GM12892 (cell line): Measurements from ENCODE around the gene TGFBI.

Source experiments
- POLR2AphosphoS5 ChIP-seq: IDR thresholded peaks from 2 replicates; pipeline ENCODE4 v1.6.1; 2011; ENCODE audit warnings: low read depth, low read length, control low read depth
- TAF1 ChIP-seq: IDR thresholded peaks from 2 replicates; pipeline ENCODE4 v1.6.1; 2011; ENCODE audit warnings: low read depth, mild to moderate bottlenecking, control low read depth, low read length, borderline replicate concordance

DNA sequence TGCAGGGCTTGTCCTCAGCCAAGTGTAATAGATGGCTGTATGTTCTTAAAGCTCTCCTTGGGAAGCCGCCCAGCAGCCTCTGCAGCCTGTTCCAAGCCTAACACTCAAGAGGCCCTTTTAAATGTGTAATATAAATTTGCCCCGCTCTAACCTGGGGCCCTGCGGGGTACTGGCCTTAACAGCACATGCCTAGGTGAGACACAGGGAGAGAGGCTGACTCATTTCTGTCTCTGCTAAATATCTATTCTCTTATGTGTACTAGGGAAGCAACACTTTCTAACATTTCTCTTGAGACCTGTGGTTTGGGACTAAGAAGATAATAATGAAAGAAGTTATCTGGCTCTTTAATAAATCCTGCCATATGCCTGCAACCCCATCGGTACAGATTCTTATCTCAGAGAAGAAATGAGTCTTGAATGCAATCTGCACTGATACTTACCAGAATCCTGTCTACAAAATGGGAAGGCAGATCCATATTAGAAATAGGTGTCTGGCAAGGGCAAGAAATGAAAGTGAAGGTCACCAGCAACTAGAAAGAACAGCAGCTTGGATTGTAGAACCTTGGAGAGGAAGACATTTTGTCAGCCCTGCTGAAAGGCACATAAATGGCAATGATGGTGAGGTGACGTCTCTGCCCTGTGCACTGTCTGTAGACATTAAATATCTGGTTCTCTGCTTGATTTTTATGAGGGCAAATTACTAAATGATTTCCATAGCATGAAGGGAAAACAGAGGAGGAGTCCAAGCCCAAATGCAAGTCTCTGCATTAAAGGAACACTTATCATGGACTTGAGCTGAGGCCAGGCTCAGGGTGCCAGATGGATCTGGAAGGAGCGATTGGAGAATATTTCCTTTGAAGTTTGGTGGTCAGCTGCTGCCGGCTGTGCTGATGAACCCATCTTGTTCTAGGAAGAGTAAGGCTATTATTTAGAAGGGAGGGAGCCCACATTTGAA is 14.5 kb upstream of the TGFBI start:
- no peak for TF ChIP-seq POLR2AphosphoS5
- no peak for TF ChIP-seq TAF1
